GM12878 (cell line): ENCODE results near the gene ROM1. TPM values are rescaled to one million over a fixed set of nuclear protein-coding genes. Genes with fewer than 3 reads are reported as not detected.

Experiments
- ATAC-seq: fragments of 200-7000 bp; cut with Tn5 transposase; 3 replicates; pipeline ENCODE4 v1.9.1; 2020; ENCODE audit warnings: mild to moderate bottlenecking, moderate library complexity
- BruUV-seq: library from RNA; stranded (reverse); fragments of 400-500 nt; replicated peaks from 2 replicates; lab custom pipeline; 2021; lab: Mats Ljungman, UMichigan
- CTCF ChIA-PET: fragments of 300-600 bp; sonication (Branson Sonifier 250); formaldehyde crosslinking; extraction: SDS; loops from one replicate; lab custom pipeline; 2021; ENCODE audit warnings: inconsistent platforms; lab: Yijun Ruan, JAX
- POLR2A ChIA-PET: fragments of 350-600 bp; formaldehyde crosslinking; extraction: SDS; loops from one replicate; lab custom pipeline; 2021; ENCODE audit warnings: inconsistent platforms; lab: Charles Lee
- RAD21 ChIA-PET: fragments of 300-600 bp; sonication (Branson Sonifier 250); formaldehyde crosslinking; loops from one replicate; lab custom pipeline; 2023; ENCODE audit warnings: antibody characterized with exemption; ENCODE audit not compliant: unreplicated experiment; lab: Charles Lee
- SMC1A ChIA-PET: fragments of 300-600 bp; sonication (Branson Sonifier 250); formaldehyde crosslinking; loops from one replicate; lab custom pipeline; 2023; ENCODE audit not compliant: unreplicated experiment, uncharacterized antibody; lab: Charles Lee
- DNase-seq: peaks from one replicate; pipeline ENCODE4 v3.0.0-alpha.2; 2011; ENCODE audit warnings: low read depth, low spot score
- FAIRE-seq: peaks from 3 replicates; lab custom pipeline; 2011; peaks lifted over from hg19 to GRCh38; lab: Jason Lieb, UNC
- H2AFZ ChIP-seq: 2 replicates; pipeline ENCODE4 v1.6.0; 2011; ENCODE audit warnings: low read depth, low read length, control low read depth; ENCODE audit not compliant: control insufficient read depth
- H3K27ac ChIP-seq: 2 replicates; pipeline ENCODE4 v1.5.1; 2011; ENCODE audit warnings: control low read depth; ENCODE audit not compliant: control insufficient read depth, insufficient read depth
- H3K27me3 ChIP-seq, 2 experiments: replicated peaks in 1 of 2; 2 replicates each; pipeline versions ENCODE4 v1.6.0 to v1.6.1; 2011; ENCODE audit warnings: low read length in 1 of 2; ENCODE audit not compliant: control insufficient read depth in 2 of 2, insufficient read depth in 2 of 2
- H3K36me3 ChIP-seq, 2 experiments: 2 replicates each; pipeline ENCODE4 v1.5.1; 2011; ENCODE audit warnings: low read length in 1 of 2; ENCODE audit not compliant: control insufficient read depth in 2 of 2, insufficient read depth in 2 of 2
- H3K4me1 ChIP-seq: 2 replicates; pipeline ENCODE4 v1.6.1; 2011; ENCODE audit warnings: mild to moderate bottlenecking, low read length, moderate library complexity, mixed read lengths; ENCODE audit not compliant: control insufficient read depth, insufficient read depth
- H3K4me2 ChIP-seq: 2 replicates; pipeline ENCODE4 v1.6.0; 2011; ENCODE audit warnings: control low read depth; ENCODE audit not compliant: control insufficient read depth, insufficient read depth
- H3K4me3 ChIP-seq: fragments of 200-600 bp; sonication (generic); 2 replicates; pipeline ENCODE4 v1.5.1; 2016
- H3K79me2 ChIP-seq: 2 replicates; pipeline ENCODE4 v1.6.0; 2011; ENCODE audit warnings: low read length; ENCODE audit not compliant: control insufficient read depth, insufficient read depth
- H3K9ac ChIP-seq: 2 replicates; pipeline ENCODE4 v1.8.0; 2011; ENCODE audit warnings: low read length, control low read depth, mixed read lengths; ENCODE audit not compliant: control insufficient read depth, insufficient read depth
- H3K9me3 ChIP-seq: replicated peaks from 3 replicates; pipeline ENCODE4 v1.5.1; 2011; ENCODE audit warnings: mild to moderate bottlenecking, low read length; ENCODE audit not compliant: control insufficient read depth, insufficient read depth
- H4K20me1 ChIP-seq: 2 replicates; pipeline ENCODE4 v1.6.0; 2011; ENCODE audit not compliant: control insufficient read depth, insufficient read depth
- IRF4 ChIP-seq: IDR thresholded peaks from 2 replicates; pipeline ENCODE4 v1.6.1; 2011; ENCODE audit warnings: low read depth, low read length
- PML ChIP-seq: IDR thresholded peaks from 2 replicates; pipeline ENCODE4 v1.6.1; 2012; ENCODE audit warnings: low read length, inconsistent platforms
- RELB ChIP-seq: fragments of 450-650 bp; IDR thresholded peaks from 2 replicates; pipeline ENCODE4 v1.6.1; 2017; ENCODE audit warnings: low read depth, mild to moderate bottlenecking, moderate library complexity
- WGBS: methylation state at CpG from one replicate; pipeline ENCODE4 v1.1.6; 2016; ENCODE audit warnings: low lambda C conversion rate; ENCODE audit not compliant: insufficient replicate concordance, insufficient coverage; ENCODE audit errors: missing lambda C conversion rate; 5-methylcytosine and 5-hydroxymethylcytosine counted together
- in situ Hi-C: fragments of 300-500 bp; cut with MboI; formaldehyde crosslinking; loops from 9 replicates; pipeline ENCODE4 v1.14.3; 2018; ENCODE audit warnings: mixed read lengths
- intact Hi-C: fragments of 100-400 bp; cut with micrococcal nuclease; formaldehyde crosslinking; loops from one replicate; pipeline ENCODE4 v1.14.2; 2022; ENCODE audit not compliant: unreplicated experiment
- polyA plus RNA-seq, 11 experiments: library from polyadenylated mRNA; depleted of rRNA in 4 of 11; unstranded in 6 of 11; stranded (reverse) in 5 of 11; fragments of >200 nt; fragmentation: Nextera tagmentation in 4 of 11; fragmentation: Illumina TruSeq in 1 of 11; extraction: Ambion mirVana in 4 of 11; extraction: Trizol in 1 of 11; gene quantifications; 1 replicate in 1 of 11; 2 replicates in 10 of 11; pipeline versions ENCODE4 v1.2.1 to v1.2.3, GENCODE V29; 2011 to 2016; ENCODE audit warnings: inconsistent platforms in 2 of 11, missing spikeins in 2 of 11, low read depth in 1 of 11
- total RNA-seq, 4 experiments: library from RNA; depleted of rRNA in 3 of 4; stranded (reverse); fragments of >200 nt in 3 of 4; fragmentation: Illumina TruSeq in 1 of 4; extraction: Trizol in 1 of 4; gene quantifications; 2 replicates each; pipeline versions ENCODE4 v1.2.1 to v1.2.3, GENCODE V29; 2013 to 2021

ROM1 gene
- total and polyA plus RNA-seq, 10 of the 15 experiments (the other 5 are each of a cell fraction or from before 2014, with no cell fraction given) = 0.42 to 3.0 (median 1.1) TPM

GRCh38 chr11:62627713-62628112, 14.7 kb downstream of the ROM1 start (continued):
- no peak for TF ChIP-seq IRF4

- no peak for FAIRE-seq
- Histone ChIP-seq H3K4me1 (no peaks in the 10 kb centered on the region), H2AFZ (no peak overlapping the region), H3K4me3 (no peak overlapping the region), H4K20me1 (no peaks in the 10 kb centered on the region), H3K9me3 (no peaks in the 10 kb centered on the region), H3K27ac (no peak overlapping the region), H3K9ac (no peak overlapping the region), H3K4me2 (no peak overlapping the region), H3K79me2 (no peaks in the 10 kb centered on the region), H3K27me3 (no peaks in the 10 kb centered on the region), H3K36me3 (peaks cover 34 to 44% of the 10 kb centered on the region in 2 experiments)
- ATAC-seq = no peak
- 100% methylated on average over 6 of the region's 6 CpGs for WGBS
- TF ChIP-seq PML (no peak), RELB (no peak)
- ChIA-PET POLR2A (no interaction called here), RAD21 (interaction anchor here (0.6 kb wide), 1 partner anchor 13 kb away, joined by 3 read pairs; no protein-coding TSS in a partner anchor), SMC1A (no interaction called here), CTCF (no interaction called here)
- no peak for DNase-seq
- BruUV-seq = no TSS peak
- intact Hi-C loops (no loop called here), in situ Hi-C loops (no loop called here)
Measured at GRCh38 chr11:62632492-62632891, 19.4 kb downstream of the ROM1 start.
